NCI-H2029 treated with DMSO at 0.1 percent for 48 hours (cell line): ENCODE measurements around the gene PCED1B.
"Not testable (repeated sequence)": the region's sequence is repeated elsewhere in the genome, so short reads cannot be mapped to it uniquely, and the experiment has no call there.

Experiments
- DNase-seq: peaks from one replicate; lab custom pipeline; 2025; lab: John Stamatoyannopoulos, UW

Gene PCED1B

GRCh38 chr12:47166365-47166764 is 86.9 kb downstream of the PCED1B start:
- DNase-seq, result no peak

- DNase-seq, result not testable (repeated sequence)
These were observed 90.9 kb downstream of the PCED1B start for GRCh38 chr12:47170281-47170680.

GRCh38 chr12:47178014-47178413 is 98.6 kb downstream of the PCED1B start:
- no peak for DNase-seq

GRCh38 chr12:47182164-47182938 is 102.9 kb downstream of the PCED1B start:
- not testable (repeated sequence) for DNase-seq

- no peak for DNase-seq
These were observed 104.8 kb downstream of the PCED1B start for GRCh38 chr12:47184229-47184628.

GRCh38 chr12:47184813-47185212 is 105.4 kb downstream of the PCED1B start:
- DNase-seq, result peak; percentile 7

GRCh38 chr12:47186246-47186645 is 106.8 kb downstream of the PCED1B start:
- DNase-seq, result no peak

- DNase-seq, result no peak
These were observed 109.4 kb downstream of the PCED1B start for GRCh38 chr12:47188576-47189441.

- DNase-seq, result no peak
These were observed 110.3 kb downstream of the PCED1B start for GRCh38 chr12:47189728-47190127.

GRCh38 chr12:47190271-47190750 is 110.9 kb downstream of the PCED1B start:
- no peak for DNase-seq

GRCh38 chr12:47190905-47191304 is 111.5 kb downstream of the PCED1B start:
- DNase-seq, result no peak

- no peak for DNase-seq
These were observed 112.6 kb downstream of the PCED1B start for GRCh38 chr12:47192051-47192450.

- DNase-seq, result no peak
These were observed 113.6 kb downstream of the PCED1B start for GRCh38 chr12:47193066-47193465.

- no peak for DNase-seq
These were observed 115.1 kb downstream of the PCED1B start for GRCh38 chr12:47194501-47194900.

- no peak for DNase-seq
These were observed 121.0 kb downstream of the PCED1B start for GRCh38 chr12:47200446-47200845.

- DNase-seq, result not testable (repeated sequence)
These were observed 121.8 kb downstream of the PCED1B start for GRCh38 chr12:47201190-47201589.

- no peak for DNase-seq
These were observed 122.8 kb downstream of the PCED1B start for GRCh38 chr12:47202176-47202575.

GRCh38 chr12:47205532-47206449 is 126.4 kb downstream of the PCED1B start:
- no peak for DNase-seq

GRCh38 chr12:47206450-47207339 is 127.3 kb downstream of the PCED1B start:
- no peak for DNase-seq

- no peak for DNase-seq
These were observed 127.9 kb downstream of the PCED1B start for GRCh38 chr12:47207340-47207717.

- no peak for DNase-seq
These were observed 128.4 kb downstream of the PCED1B start for GRCh38 chr12:47207829-47208248.
